Cardiac fibroblast (primary cell): ENCODE results near the gene STAG1.
"Not testable (repeated sequence)": the region's sequence is repeated elsewhere in the genome, so short reads cannot be mapped to it uniquely, and the experiment has no call there.

Source experiments
- DNase-seq, 2 donors: peaks; one replicate each; pipeline versions ENCODE4 v3.0.0 to v3.0.0-alpha.2; 2010; ENCODE audit warnings: low read depth in 2 of 2
- H3K4me3 ChIP-seq, 2 donors: replicated peaks in 1 of 2; 1 replicate in 1 of 2; 2 replicates in 1 of 2; pipeline ENCODE4 v1.5.1; 2011; ENCODE audit warnings: low read depth in 2 of 2, low read length in 2 of 2, mild to moderate bottlenecking in 2 of 2, moderate library complexity in 1 of 2
- TF ChIP-seq, protein P1 (sequence below): IDR thresholded peaks from one replicate; pipeline ENCODE4 v1.5.1; 2011; ENCODE audit warnings: low read depth, mild to moderate bottlenecking, low read length, inconsistent platforms

The STAG1 gene

DNA sequence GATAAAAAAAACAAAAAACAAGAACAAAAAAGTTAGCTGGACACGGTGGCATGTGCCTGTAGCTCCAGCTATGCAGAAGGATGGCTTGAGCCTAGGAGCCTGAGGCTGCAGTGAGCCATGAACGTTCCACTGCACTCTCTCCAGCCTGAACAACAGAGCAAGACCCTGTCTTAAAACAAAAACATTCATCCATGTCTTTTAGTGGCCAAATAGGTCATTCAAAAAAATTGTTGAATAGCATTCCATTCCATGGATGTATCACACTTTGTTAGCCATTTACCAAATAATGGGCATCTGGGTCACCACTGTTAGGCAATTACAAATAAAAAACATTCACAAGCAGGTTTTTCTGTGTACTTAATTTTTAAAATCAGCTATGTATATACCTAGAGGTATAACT, 139.7 kb downstream of the STAG1 start:
- TF ChIP-seq, protein P1, sequence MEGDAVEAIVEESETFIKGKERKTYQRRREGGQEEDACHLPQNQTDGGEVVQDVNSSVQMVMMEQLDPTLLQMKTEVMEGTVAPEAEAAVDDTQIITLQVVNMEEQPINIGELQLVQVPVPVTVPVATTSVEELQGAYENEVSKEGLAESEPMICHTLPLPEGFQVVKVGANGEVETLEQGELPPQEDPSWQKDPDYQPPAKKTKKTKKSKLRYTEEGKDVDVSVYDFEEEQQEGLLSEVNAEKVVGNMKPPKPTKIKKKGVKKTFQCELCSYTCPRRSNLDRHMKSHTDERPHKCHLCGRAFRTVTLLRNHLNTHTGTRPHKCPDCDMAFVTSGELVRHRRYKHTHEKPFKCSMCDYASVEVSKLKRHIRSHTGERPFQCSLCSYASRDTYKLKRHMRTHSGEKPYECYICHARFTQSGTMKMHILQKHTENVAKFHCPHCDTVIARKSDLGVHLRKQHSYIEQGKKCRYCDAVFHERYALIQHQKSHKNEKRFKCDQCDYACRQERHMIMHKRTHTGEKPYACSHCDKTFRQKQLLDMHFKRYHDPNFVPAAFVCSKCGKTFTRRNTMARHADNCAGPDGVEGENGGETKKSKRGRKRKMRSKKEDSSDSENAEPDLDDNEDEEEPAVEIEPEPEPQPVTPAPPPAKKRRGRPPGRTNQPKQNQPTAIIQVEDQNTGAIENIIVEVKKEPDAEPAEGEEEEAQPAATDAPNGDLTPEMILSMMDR: no peak
- H3K4me3 ChIP-seq: no peak overlapping the region
- DNase-seq: peak in 1 of 2 donors; percentile 25

DNA sequence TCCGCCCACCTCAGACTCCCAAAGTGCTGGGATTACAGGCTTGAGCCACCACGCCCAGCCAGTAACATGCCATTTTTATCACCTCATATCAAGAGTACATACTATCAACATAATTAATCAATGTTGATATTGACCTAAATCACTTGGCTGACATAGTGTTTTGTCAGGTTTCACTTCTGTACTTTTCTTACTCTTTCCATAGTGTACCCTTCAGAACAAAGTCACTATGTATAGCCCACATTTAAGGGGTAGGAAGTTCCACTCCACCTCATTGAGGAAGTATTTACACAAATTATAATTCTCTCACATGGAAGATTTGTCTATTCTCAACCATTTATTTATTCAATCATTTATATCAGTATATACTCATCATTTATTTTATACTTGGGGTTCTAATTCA, 145.2 kb downstream of the STAG1 start:
- no peak overlapping the region for H3K4me3 ChIP-seq
- DNase-seq: no peak
- TF ChIP-seq, protein P1: no peak

DNA sequence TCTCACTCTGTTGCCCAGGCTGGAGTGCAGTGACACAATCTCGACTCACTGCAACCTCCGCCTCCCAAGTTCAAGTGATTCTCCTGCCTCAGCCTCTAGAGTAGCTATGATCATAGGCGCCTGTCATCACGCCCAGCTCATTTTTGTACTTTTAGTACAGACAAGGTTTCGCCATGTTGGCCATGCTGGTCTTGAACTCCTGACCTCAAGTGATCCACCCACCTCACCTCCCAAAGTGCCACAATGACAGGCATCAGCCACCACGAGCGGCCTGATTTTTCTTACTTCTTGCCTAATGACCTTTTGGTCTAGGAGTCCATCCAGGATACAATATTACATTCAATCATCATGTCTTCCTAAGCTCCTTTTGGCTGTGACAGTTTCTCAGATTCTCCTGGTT, 146.0 kb downstream of the STAG1 start:
- H3K4me3 ChIP-seq, DNase-seq: not testable (repeated sequence)

DNA sequence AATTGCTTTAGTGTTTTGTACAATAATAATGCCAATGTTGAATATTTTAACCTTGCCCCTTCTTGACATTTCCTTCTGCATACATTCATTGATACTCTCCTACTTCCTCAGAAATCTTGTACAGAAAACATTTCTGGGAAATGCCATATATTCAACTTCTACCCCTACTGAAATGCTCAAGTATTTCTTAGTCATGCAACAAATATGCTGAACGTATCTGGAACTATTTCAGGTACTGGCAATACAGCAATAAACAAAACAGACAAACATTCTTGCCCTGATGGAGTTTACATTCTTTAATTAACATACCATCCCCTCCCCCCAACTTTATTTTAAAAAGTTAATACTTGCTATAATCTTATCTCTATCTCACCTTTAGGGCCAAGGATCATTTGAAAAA, 147.2 kb downstream of the STAG1 start:
- DNase-seq: peak; percentile 51 to 55
- TF ChIP-seq, protein P1: no peak

DNA sequence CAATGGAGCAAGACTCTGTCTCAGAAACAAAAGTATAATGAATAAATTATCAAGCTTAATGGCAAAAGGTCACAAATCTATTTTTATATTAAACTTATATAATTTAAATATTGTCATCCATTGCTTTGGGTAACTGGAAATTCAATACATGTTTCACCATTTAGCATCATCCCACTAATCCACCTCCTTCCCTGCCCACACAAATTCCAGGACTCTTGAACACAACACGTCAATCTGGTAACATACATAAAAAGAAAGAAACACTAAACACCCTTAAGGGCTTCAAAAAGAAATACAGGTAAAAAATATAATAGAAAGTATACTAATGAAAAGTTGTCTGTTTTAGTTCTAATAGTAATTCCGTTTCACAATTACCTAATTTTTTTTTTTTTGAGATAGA, 149.4 kb downstream of the STAG1 start:
- DNase-seq: no peak
- TF ChIP-seq, protein P1: no peak
- no peak overlapping the region for H3K4me3 ChIP-seq

More for the DNA sequence above, 147.2 kb downstream of the STAG1 start:
- H3K4me3 ChIP-seq: no peak overlapping the region

DNA sequence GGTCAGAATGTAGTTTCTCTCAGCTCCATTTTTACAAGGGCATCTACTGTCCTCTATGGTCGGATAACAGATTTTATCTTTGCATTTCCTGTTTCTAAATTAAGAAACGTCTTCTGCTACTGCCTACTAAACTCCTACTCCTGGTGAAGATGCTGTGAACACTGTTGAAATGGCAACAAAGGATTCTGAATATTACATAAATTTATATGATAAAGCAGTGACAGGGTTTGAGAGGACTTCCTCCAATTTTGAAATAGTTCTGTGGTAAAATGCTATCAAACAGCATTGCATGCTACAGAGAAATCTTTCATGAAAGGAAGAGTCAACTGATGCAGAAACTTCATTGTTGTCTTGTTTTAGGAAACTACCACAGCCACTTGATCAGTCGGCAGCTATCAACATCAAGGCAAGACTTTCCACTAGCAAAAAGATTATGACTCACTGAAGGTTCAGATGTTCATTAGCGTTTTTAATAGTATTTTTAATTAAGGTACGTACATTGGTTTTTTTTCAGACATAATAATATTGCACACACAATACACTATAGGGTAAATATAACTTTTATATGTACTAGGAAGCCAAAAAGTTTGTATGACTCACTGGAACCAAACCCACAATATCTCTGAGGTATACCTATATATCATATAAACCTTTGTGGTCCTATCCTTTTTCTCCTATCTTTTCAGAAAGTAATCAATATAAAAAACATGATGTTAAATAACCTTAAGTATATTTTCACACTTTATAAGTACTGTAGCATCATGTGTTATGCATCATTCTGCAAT, 156.1 kb downstream of the STAG1 start:
- DNase-seq: no peak
- TF ChIP-seq, protein P1: no peak
- no peak overlapping the region for H3K4me3 ChIP-seq

DNA sequence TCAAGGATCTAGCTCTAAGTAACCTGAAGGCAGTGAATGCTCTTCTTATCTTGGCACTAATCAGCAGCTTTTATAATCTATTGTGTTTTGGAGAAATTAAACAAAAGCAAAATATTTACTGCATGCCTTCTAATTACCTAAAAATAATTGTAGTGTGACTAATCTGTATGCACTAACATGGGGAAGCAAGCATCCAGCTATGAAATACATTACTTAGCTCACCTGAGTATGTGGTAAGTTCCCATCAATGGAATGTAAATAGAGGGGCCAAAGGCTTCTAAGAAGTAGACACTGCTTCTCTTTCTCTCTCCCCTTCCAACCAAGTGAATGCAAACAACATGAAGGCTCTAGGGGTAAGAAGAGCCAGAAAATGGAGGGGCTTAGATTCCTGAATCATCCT, 165.6 kb downstream of the STAG1 start:
- TF ChIP-seq, protein P1: no peak
- no peak for DNase-seq

More for the DNA sequence above, 165.6 kb downstream of the STAG1 start:
- no peak overlapping the region for H3K4me3 ChIP-seq
